CD4-positive, alpha-beta T cell treated with Interleukin-6 for 4 hours (primary cell): ENCODE data around the gene MAGI3.
"Not testable (repeated sequence)": the region's sequence is repeated elsewhere in the genome, so short reads cannot be mapped to it uniquely, and the experiment has no call there.

Experiments
- DNase-seq: peaks from one replicate; pipeline ENCODE4 v3.0.0-alpha.2; 2020; ENCODE audit warnings: mixed read lengths

MAGI3 gene

DNA sequence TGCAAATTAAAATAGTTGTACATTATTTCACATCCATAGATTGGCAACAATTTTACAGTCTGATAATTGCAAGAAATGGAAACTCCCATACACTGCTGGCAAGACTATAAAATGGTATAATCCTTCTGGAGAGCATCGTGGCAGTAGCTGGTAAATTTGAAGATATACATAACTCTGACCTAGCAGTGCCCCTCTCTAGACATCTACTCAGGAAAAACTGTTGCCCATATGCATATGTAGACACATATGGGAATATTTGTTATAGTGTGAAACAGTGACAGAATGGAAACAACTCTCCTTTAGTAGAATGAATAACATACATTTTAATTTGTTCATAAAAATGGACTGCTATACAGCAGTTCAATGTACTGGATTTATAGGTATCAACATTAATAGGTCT is 191.8 kb downstream of the MAGI3 start:
- DNase-seq = no peak

- DNase-seq = no peak
These were observed 197.2 kb downstream of the MAGI3 start for GRCh38 chr1:113587475-113587874.

- no peak for DNase-seq
These were observed 201.9 kb downstream of the MAGI3 start for GRCh38 chr1:113592230-113592629.

- DNase-seq = no peak
These were observed 203.4 kb downstream of the MAGI3 start for GRCh38 chr1:113593550-113594297.

- DNase-seq = not testable (repeated sequence)
These were observed 214.2 kb downstream of the MAGI3 start for GRCh38 chr1:113604466-113604865.

GRCh38 chr1:113605146-113605545 is 214.8 kb downstream of the MAGI3 start:
- no peak for DNase-seq

DNA sequence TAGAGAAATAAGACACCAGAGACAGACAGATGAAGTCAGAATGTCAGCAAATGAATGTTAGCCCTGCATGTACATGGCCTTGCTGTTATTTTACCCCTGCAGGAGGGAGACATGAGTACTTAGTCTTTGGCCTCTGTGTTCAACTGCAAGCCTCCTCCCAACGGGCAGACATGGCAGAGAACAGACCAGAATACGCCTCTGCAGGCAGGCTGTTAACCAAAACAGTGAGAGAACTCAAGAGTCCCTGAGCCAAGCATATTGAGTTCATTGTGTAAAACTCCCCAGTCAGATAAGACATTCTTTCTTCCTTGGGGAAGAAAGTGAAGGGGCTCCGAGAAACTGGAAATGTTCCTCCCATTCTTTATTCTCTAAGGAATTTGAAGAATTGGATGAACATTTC is 218.1 kb downstream of the MAGI3 start:
- DNase-seq = no peak

DNA sequence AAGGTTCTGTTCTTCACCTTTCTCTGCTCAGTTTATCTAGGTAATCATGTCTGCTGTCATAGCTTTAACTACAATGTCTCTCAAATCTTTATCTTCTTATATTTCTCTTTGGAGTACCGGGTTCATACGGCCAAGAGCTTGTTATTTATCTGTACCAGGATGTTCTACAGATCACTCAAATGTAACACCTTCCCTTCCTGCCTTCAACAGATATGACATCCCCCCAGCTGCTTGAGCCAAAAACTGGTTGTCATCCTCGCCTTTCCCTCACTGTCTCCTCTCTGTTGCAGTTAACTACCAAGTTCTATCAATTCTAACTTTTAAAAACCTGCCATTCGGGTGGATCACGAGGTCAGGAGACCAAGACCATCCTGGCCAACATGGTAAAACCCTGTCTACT is 220.1 kb downstream of the MAGI3 start:
- no peak for DNase-seq

- DNase-seq = no peak
These were observed 225.1 kb downstream of the MAGI3 start for GRCh38 chr1:113615425-113615824.

- DNase-seq = no peak
These were observed 225.8 kb downstream of the MAGI3 start for GRCh38 chr1:113616156-113616555.

DNA sequence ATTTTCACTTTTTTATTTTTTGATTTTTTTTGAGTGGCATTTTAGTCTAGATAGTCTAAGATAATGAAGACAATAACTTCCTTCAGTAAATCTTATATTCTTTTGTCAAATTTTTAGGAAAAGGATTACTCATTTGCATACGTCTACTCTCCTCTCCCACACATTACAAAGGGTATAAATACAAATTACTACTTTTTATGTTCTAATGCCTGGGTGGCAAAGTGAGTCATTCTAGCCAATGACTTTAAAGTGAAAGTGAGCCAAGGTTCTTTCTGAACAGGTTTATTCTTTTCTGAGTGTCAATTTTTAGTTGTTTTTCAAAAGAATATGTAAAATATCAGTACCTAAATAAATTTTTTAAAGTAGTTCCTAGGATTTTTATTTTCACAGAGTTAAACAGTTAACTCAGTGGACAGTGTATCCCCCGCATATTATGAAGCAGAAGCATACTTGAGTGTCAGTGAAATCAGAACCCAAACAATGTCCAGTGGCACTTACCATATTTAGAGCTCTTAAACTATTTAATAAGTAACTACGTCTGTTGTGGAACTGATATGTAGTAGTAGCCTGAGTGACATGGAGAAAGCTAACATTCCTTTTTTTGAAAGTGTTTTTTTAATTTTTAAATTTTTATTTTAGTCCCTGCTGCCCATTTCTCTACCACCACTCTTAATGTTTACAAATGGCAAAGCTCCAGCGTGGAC is 227.3 kb downstream of the MAGI3 start:
- DNase-seq = no peak

- no peak for DNase-seq
These were observed 238.7 kb downstream of the MAGI3 start for GRCh38 chr1:113628997-113629396.

DNA sequence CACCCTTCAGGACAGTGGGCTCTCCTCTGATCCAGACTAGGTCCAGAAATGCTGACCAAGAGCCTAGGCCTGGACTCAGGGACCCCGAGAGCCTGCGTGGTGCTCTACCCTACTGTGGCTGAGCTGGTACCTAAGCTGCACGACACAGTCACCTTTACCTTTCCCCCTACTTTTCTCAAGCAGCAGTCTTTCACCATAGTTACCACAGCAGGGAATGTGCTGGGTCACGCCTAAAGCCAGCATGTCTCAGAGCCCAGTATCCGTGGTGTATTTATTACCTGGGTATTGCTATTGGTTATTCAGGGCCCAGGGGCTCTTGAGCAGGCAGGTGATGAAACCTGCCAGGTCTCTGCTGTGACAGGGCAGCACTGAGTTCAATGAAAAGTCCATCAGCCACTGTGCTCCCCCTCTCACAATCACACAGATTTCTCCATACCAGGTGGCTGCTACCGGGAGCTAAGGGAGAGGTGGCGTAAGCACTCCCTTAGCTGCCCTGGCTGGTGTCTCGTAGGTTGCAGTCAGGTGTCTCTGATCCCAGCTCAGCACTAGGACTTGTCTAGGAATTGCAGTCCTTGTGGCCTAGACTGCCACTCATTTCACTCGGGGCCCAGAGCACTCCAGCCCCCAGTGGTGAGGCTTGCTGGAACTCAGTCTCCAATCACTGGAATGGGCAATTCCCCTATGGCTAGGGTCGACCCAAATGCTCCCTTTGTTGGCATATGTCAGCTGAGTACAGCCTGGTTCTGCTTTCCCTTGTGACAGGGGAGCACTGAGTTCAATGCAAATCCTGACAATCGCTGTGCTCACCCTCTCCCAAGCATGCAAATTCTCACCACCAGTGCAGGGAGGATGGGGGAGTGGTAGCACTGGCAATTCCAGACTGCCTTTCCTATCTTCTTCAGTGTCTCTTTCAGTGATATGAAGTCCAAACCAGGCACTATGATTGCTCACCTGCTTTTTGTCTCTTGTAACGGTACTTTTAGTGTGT is 240.3 kb downstream of the MAGI3 start:
- DNase-seq = no peak

GRCh38 chr1:113641396-113641795 is 251.1 kb downstream of the MAGI3 start:
- DNase-seq = no peak

DNA sequence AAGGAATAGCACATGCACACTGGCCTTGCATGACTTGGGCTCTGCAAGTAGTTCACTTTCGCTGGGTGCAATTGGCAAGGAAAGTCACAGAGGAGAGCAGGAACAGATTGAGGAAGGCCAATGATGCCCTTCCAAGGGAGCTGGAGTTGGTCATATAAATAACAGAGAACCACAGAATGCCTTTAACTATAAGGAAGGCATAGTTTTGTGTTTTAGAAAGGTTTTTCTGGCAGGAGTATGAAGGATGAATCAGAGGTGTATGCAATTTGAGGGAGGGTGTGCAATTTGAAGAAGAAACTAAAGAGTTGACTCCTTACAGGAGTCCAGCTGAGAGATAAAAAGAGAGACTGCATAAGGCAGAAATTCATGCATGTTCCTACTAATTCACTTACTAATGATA is 256.8 kb downstream of the MAGI3 start:
- no peak for DNase-seq

DNA sequence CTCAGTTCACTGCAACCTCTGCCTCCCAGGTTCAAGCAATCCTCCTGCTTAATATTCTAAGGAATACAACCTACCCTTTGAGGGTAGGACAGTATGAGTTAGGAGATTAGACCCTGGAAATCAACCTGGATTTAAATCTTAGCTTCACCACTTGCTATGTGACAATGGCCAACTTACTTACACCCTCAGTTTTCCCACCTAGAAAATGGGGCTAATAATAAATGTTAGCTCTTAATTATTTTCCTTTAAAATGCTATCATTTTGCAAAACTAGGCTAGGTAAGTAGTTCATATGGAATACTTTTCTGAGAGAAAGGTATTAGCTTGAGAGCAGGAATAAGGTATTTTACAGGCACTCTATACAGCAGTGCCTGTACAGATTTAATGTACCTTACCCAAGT is 258.2 kb downstream of the MAGI3 start:
- no peak for DNase-seq

GRCh38 chr1:113652771-113653170 is 262.5 kb downstream of the MAGI3 start:
- no peak for DNase-seq

DNA sequence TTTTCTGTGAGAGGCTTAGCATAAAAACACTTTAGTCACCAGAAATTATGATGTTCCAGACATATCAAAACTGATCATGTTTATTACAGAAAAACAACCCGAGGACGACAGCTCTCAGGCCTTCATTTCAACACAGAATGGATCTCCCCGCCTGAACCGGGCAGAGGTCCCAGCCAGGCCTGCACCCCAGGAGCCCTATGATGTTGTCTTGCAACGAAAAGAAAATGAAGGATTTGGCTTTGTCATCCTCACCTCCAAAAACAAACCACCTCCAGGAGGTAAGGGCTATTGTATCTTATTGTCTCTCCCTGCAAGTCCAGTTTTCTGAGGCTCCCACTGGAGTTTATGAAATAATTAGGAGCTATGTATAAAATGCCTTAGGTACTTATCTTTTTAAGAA is 263.4 kb downstream of the MAGI3 start:
- no peak for DNase-seq

- no peak for DNase-seq
These were observed 264.6 kb downstream of the MAGI3 start for GRCh38 chr1:113654883-113655282.

GRCh38 chr1:113657126-113657525 is 266.8 kb downstream of the MAGI3 start:
- DNase-seq = no peak

DNA sequence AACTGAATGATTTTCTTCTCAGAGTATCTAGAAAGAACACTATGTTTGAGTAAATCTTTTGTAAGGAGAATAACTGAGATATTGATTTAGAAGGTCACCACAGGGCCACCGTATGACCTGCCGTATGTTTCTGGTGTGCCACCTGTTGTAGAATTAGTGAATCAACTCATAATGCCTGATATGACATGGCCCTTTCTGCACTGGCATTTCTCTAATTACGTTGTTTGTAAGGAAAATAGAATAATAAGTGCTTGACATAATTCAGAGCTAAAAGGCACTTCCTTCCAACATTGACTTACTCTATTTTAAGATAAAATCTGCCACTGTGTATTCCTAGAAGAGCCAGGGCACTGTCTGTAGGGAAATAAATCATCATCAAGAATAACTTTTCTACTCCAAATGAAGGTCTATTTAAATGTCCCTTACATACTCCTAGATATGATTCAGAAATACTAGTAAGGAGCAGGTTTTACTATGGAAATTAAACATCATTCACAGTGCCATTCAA is 267.3 kb downstream of the MAGI3 start:
- DNase-seq = no peak

- DNase-seq = no peak
These were observed 268.7 kb downstream of the MAGI3 start for GRCh38 chr1:113659035-113659434.

GRCh38 chr1:113659556-113659955 is 269.2 kb downstream of the MAGI3 start:
- no peak for DNase-seq
